ENCODE measurements around the gene ZDHHC7. TPM values are rescaled to one million over a fixed set of nuclear protein-coding genes. Genes with fewer than 3 reads are reported as not detected.
A peak's percentile ranks its signal among the peaks of the same experiment; 100 is the strongest.

Gene ZDHHC7
- total RNA-seq (ENCODE audit: unreplicated experiment): 43.6 TPM
- long read RNA-seq, transcript ZDHHC7-201 (8 exons, 3,442 nt): major isoform, 21 of 25 reads
- long read RNA-seq, partial matches to known transcripts: 0 of 25 reads
- long read RNA-seq, other reads (novel, unspliced or antisense): 4 of 25 reads

- peak within 1 kb of the TSS; percentile 96 for H3K4me3 Mint-ChIP-seq (ENCODE audit: unreplicated experiment)
- peak; percentile 18 for TF ChIP-seq CTCF (IDR thresholded peaks at IDR 0.05; ENCODE audit: partially characterized antibody, unreplicated experiment)
Observed at GRCh38 chr16:85010931-85011845, at the start of gene ZDHHC7. TSS of gene ZDHHC7 (minus strand) at chr16:85011535. CDS start at chr16:84990618, 20,917 bp downstream.

GRCh38 chr16:85058909-85059308 lies 47.6 kb upstream of the ZDHHC7 start:
- Mint-ChIP-seq H3K27ac (ENCODE audit: unreplicated experiment) (no peak overlapping the region), H3K4me3 (ENCODE audit: unreplicated experiment) (no peak overlapping the region), H3K27me3 (ENCODE audit: unreplicated experiment) (peaks cover 6% of the 10 kb centered on the region), H3K4me1 (ENCODE audit: low read depth, unreplicated experiment) (peaks cover 58% of the 10 kb centered on the region), H3K36me3 (ENCODE audit: unreplicated experiment) (no peaks in the 10 kb centered on the region), H3K9me3 (ENCODE audit: unreplicated experiment) (peaks cover 2% of the 10 kb centered on the region)
- TF ChIP-seq CTCF (IDR thresholded peaks at IDR 0.05; ENCODE audit: partially characterized antibody, unreplicated experiment): no peak
- no peak for DNase-seq

More at GRCh38 chr16:85010931-85011845, at the start of gene ZDHHC7:
- DNase-seq: peak; percentile 95
- Mint-ChIP-seq H3K27me3 (ENCODE audit: unreplicated experiment) (peaks cover 6% of the 10 kb centered on the region), H3K36me3 (ENCODE audit: unreplicated experiment) (no peaks in the 10 kb centered on the region), H3K9me3 (ENCODE audit: unreplicated experiment) (peaks cover 8% of the 10 kb centered on the region), H3K27ac (ENCODE audit: unreplicated experiment) (peak within 1 kb of the TSS; percentile 97), H3K4me1 (ENCODE audit: low read depth, unreplicated experiment) (peaks cover 7% of the 10 kb centered on the region)

- peaks cover 2% of the 10 kb centered on the region for H3K9me3 Mint-ChIP-seq (ENCODE audit: unreplicated experiment)
- no peaks in the 10 kb centered on the region for H3K36me3 Mint-ChIP-seq (ENCODE audit: unreplicated experiment)
- H3K4me3 Mint-ChIP-seq (ENCODE audit: unreplicated experiment): peak overlapping the region; percentile 71
- H3K4me1 Mint-ChIP-seq (ENCODE audit: low read depth, unreplicated experiment): peaks cover 50% of the 10 kb centered on the region
- no peak for DNase-seq
- TF ChIP-seq CTCF (IDR thresholded peaks at IDR 0.05; ENCODE audit: partially characterized antibody, unreplicated experiment): no peak
- peaks cover 6% of the 10 kb centered on the region for H3K27me3 Mint-ChIP-seq (ENCODE audit: unreplicated experiment)
- H3K27ac Mint-ChIP-seq (ENCODE audit: unreplicated experiment): peak overlapping the region; percentile 86
Observed at GRCh38 chr16:85057948-85058347, 46.6 kb upstream of the ZDHHC7 start.

- Mint-ChIP-seq H3K27me3 (ENCODE audit: unreplicated experiment) (peaks cover 6% of the 10 kb centered on the region), H3K9me3 (ENCODE audit: unreplicated experiment) (no peaks in the 10 kb centered on the region)
- DNase-seq: no peak
Observed at GRCh38 chr16:85057212-85057889, 46.0 kb upstream of the ZDHHC7 start.

More at GRCh38 chr16:85057212-85057889, 46.0 kb upstream of the ZDHHC7 start:
- H3K4me3 Mint-ChIP-seq (ENCODE audit: unreplicated experiment): peak overlapping the region; percentile 71
- peak overlapping the region; percentile 86 for H3K27ac Mint-ChIP-seq (ENCODE audit: unreplicated experiment)
- no peaks in the 10 kb centered on the region for H3K36me3 Mint-ChIP-seq (ENCODE audit: unreplicated experiment)
- peaks cover 44% of the 10 kb centered on the region for H3K4me1 Mint-ChIP-seq (ENCODE audit: low read depth, unreplicated experiment)
- TF ChIP-seq CTCF (IDR thresholded peaks at IDR 0.05; ENCODE audit: partially characterized antibody, unreplicated experiment): peak; percentile 22

Measured in glutamatergic neuron (in vitro differentiated cells).